Esophagus muscularis mucosa (tissue), 3 donors: ENCODE data around the gene ZNF107.

Source experiments
- POLR2A ChIP-seq: fragments of 450-650 bp; IDR thresholded peaks from one replicate; pipeline ENCODE4 v1.6.1; 2017; ENCODE audit warnings: antibody characterized with exemption, moderate library complexity, mild to moderate bottlenecking, low read depth
- TF ChIP-seq, protein P1 (sequence below), 3 experiments: fragments of 200-600 bp in 2 of 3; fragments of 450-650 bp in 1 of 3; sonication (generic) in 2 of 3; IDR thresholded peaks; one replicate each; pipeline ENCODE4 v1.5.1; 2017 to 2019; ENCODE audit warnings: antibody characterized with exemption in 3 of 3, mild to moderate bottlenecking in 2 of 3, moderate library complexity in 1 of 3

GRCh38 chr7:64747802-64748201, 81.9 kb downstream of the ZNF107 start:
- TF ChIP-seq, protein P1, sequence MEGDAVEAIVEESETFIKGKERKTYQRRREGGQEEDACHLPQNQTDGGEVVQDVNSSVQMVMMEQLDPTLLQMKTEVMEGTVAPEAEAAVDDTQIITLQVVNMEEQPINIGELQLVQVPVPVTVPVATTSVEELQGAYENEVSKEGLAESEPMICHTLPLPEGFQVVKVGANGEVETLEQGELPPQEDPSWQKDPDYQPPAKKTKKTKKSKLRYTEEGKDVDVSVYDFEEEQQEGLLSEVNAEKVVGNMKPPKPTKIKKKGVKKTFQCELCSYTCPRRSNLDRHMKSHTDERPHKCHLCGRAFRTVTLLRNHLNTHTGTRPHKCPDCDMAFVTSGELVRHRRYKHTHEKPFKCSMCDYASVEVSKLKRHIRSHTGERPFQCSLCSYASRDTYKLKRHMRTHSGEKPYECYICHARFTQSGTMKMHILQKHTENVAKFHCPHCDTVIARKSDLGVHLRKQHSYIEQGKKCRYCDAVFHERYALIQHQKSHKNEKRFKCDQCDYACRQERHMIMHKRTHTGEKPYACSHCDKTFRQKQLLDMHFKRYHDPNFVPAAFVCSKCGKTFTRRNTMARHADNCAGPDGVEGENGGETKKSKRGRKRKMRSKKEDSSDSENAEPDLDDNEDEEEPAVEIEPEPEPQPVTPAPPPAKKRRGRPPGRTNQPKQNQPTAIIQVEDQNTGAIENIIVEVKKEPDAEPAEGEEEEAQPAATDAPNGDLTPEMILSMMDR (IDR thresholded peaks at IDR 0.05), result no peak
- TF ChIP-seq POLR2A, result no peak
